Measurements from ENCODE around the gene DLG2. TPM values are rescaled to one million over a fixed set of nuclear protein-coding genes. Genes with fewer than 3 reads are reported as not detected.
"Not testable (repeated sequence)": the region's sequence is repeated elsewhere in the genome, so short reads cannot be mapped to it uniquely, and the experiment has no call there.

The DLG2 gene
- total RNA-seq, 1 donor from 2014 or later, result 6.7 TPM

- Mint-ChIP-seq H3K36me3 (no peaks in the 10 kb centered on the region), H3K9me3 (no peaks in the 10 kb centered on the region), H3K27ac (no peak overlapping the region), H3K4me3 (no peak overlapping the region), H3K4me1 (peaks cover 5% of the 10 kb centered on the region), H3K27me3 (ENCODE audit: low read depth) (no peaks in the 10 kb centered on the region)
- TF ChIP-seq, protein P1, sequence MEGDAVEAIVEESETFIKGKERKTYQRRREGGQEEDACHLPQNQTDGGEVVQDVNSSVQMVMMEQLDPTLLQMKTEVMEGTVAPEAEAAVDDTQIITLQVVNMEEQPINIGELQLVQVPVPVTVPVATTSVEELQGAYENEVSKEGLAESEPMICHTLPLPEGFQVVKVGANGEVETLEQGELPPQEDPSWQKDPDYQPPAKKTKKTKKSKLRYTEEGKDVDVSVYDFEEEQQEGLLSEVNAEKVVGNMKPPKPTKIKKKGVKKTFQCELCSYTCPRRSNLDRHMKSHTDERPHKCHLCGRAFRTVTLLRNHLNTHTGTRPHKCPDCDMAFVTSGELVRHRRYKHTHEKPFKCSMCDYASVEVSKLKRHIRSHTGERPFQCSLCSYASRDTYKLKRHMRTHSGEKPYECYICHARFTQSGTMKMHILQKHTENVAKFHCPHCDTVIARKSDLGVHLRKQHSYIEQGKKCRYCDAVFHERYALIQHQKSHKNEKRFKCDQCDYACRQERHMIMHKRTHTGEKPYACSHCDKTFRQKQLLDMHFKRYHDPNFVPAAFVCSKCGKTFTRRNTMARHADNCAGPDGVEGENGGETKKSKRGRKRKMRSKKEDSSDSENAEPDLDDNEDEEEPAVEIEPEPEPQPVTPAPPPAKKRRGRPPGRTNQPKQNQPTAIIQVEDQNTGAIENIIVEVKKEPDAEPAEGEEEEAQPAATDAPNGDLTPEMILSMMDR (IDR thresholded peaks at IDR 0.05; ENCODE audit: unreplicated experiment), result no peak
- no peak for DNase-seq (ENCODE audit: low spot score in 2 of 2, unreplicated experiment in 2 of 2)
Measured at GRCh38 chr11:84854498-84854880, 772.7 kb downstream of the DLG2 start.

DNA sequence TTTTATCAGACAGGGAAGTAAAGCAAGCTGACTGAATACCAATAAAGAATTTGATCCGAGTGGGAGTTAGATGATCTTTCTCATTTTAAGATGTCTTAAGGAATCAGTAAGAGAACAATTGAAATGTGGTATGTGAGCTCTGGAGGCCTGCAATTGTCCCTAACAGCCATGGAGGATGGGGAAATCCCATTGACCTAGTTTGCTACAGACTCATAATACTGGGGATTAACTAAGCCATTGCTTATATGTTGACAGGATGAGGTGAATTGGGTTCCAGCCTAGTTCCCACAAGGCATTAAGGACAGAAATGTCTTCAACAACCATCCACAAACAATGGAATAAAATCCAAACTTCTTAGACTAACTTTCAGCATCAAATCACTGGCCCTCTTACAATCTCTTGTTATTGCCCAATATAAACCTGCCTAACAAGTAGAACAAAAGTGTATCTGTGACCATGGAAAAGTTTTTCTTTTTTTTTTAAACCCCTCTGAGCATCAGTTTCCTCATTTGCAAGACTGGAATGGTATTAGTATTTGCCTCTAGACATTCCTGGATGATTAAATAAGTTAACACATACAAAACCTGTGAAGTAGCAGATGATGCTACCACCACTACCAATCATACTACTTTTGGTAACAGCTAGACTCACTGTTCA is 773.2 kb downstream of the DLG2 start:
- peaks cover 5% of the 10 kb centered on the region for H3K4me1 Mint-ChIP-seq
- H3K36me3 Mint-ChIP-seq, result no peaks in the 10 kb centered on the region
- DNase-seq (ENCODE audit: low spot score in 2 of 2, unreplicated experiment in 2 of 2), result no peak
- no peak overlapping the region for H3K27ac Mint-ChIP-seq
- TF ChIP-seq, protein P1 (IDR thresholded peaks at IDR 0.05; ENCODE audit: unreplicated experiment), result no peak
- H3K27me3 Mint-ChIP-seq (ENCODE audit: low read depth), result no peaks in the 10 kb centered on the region
- H3K9me3 Mint-ChIP-seq, result no peaks in the 10 kb centered on the region
- no peak overlapping the region for H3K4me3 Mint-ChIP-seq

- Mint-ChIP-seq H3K36me3 (no peaks in the 10 kb centered on the region), H3K4me1 (no peaks in the 10 kb centered on the region), H3K27ac (no peak overlapping the region), H3K9me3 (no peaks in the 10 kb centered on the region), H3K4me3 (no peak overlapping the region), H3K27me3 (ENCODE audit: low read depth) (peaks cover under 1% of the 10 kb centered on the region)
- TF ChIP-seq, protein P1 (IDR thresholded peaks at IDR 0.05; ENCODE audit: unreplicated experiment), result no peak
- DNase-seq (ENCODE audit: low spot score in 2 of 2, unreplicated experiment in 2 of 2), result no peak
Measured at GRCh38 chr11:84847842-84848241, 779.3 kb downstream of the DLG2 start.

GRCh38 chr11:84840201-84840600 is 786.9 kb downstream of the DLG2 start:
- DNase-seq (ENCODE audit: low spot score in 2 of 2, unreplicated experiment in 2 of 2); H3K36me3 Mint-ChIP-seq; H3K27ac Mint-ChIP-seq; H3K4me1 Mint-ChIP-seq; H3K4me3 Mint-ChIP-seq; H3K9me3 Mint-ChIP-seq; H3K27me3 Mint-ChIP-seq (ENCODE audit: low read depth): not testable (repeated sequence)

DNA sequence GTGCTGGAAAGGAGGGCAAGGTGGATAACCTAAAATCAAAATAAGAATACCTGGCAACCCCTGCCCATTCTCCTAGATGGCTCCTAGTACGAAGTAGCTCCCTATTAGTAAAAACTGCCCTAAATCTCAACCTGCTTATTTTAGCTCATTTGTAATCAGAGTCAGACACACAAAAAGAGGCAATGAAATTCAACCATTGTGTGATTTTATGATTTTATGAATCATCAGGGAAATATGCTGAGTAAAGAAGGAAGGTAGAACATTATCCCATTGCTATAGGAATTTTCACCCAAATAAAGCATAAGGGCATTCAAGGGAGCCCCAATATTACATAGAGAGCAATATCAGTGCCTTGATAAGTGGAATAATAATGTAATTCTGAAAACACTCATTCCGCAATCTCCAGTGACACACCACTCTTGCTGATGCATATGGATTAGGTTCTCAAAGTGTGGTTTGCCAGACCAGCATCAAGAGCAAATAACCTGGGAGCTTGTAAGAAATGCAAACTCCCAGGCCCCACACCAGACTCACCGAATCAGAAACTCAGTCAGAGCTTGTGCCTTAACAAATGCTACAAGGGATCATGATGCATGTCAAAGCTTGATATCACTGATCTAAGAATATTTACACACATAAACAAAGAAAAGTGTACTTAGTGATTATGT is 789.6 kb downstream of the DLG2 start:
- Mint-ChIP-seq H3K27me3 (ENCODE audit: low read depth) (peaks cover 4% of the 10 kb centered on the region), H3K9me3 (no peaks in the 10 kb centered on the region), H3K36me3 (no peaks in the 10 kb centered on the region), H3K4me3 (no peak overlapping the region), H3K4me1 (no peaks in the 10 kb centered on the region), H3K27ac (no peak overlapping the region)
- DNase-seq (ENCODE audit: low spot score in 2 of 2, unreplicated experiment in 2 of 2), result no peak
- TF ChIP-seq, protein P1 (IDR thresholded peaks at IDR 0.05; ENCODE audit: unreplicated experiment), result no peak

GRCh38 chr11:84836371-84836770 is 790.8 kb downstream of the DLG2 start:
- TF ChIP-seq, protein P1 (IDR thresholded peaks at IDR 0.05; ENCODE audit: unreplicated experiment), result no peak

More at GRCh38 chr11:84836371-84836770, 790.8 kb downstream of the DLG2 start:
- H3K9me3 Mint-ChIP-seq, result no peaks in the 10 kb centered on the region
- H3K36me3 Mint-ChIP-seq, result no peaks in the 10 kb centered on the region
- no peak overlapping the region for H3K4me3 Mint-ChIP-seq
- H3K4me1 Mint-ChIP-seq, result no peaks in the 10 kb centered on the region
- DNase-seq (ENCODE audit: low spot score in 2 of 2, unreplicated experiment in 2 of 2), result no peak
- H3K27me3 Mint-ChIP-seq (ENCODE audit: low read depth), result peaks cover 2% of the 10 kb centered on the region
- no peak overlapping the region for H3K27ac Mint-ChIP-seq

Measured in mesothelial cell of epicardium (in vitro differentiated cells).